Adrenal gland (tissue), 12 donors: ENCODE measurements around the gene KLF7. TPM values are rescaled to one million over a fixed set of nuclear protein-coding genes. Genes with fewer than 3 reads are reported as not detected.

ENCODE experiments used
- DNase-seq, 7 donors: peaks; one replicate each; pipeline ENCODE4 v3.0.0-alpha.2; 2019 to 2020
- H3K27ac ChIP-seq, 5 donors: fragments of 200-600 bp; sonication (generic) in 4 of 5; 1 replicate in 3 of 5; 2 replicates in 2 of 5; pipeline versions ENCODE4 v1.5.1 to v1.8.0; 2016 to 2020; ENCODE audit warnings: mild to moderate bottlenecking in 1 of 5
- H3K27me3 ChIP-seq: fragments of 200-600 bp; 2 replicates; pipeline ENCODE4 v1.8.0; 2021
- H3K36me3 ChIP-seq, 2 donors: fragments of 200-600 bp; replicated peaks in 1 of 2; 1 replicate in 1 of 2; 2 replicates in 1 of 2; pipeline versions ENCODE4 v1.5.1 to v1.8.0; 2018 to 2022
- H3K4me1 ChIP-seq, 2 donors: fragments of 200-600 bp; replicated peaks in 1 of 2; 1 replicate in 1 of 2; 2 replicates in 1 of 2; pipeline versions ENCODE4 v1.5.1 to v1.8.0; 2018 to 2021
- H3K4me3 ChIP-seq, 4 donors: fragments of 200-600 bp; sonication (generic) in 3 of 4; one replicate each; pipeline ENCODE4 v1.5.1; 2016 to 2018
- H3K9me3 ChIP-seq, 3 donors: fragments of 200-600 bp; sonication (generic) in 1 of 3; replicated peaks in 1 of 3; 1 replicate in 2 of 3; 2 replicates in 1 of 3; pipeline versions ENCODE4 v1.5.1 to v1.8.0; 2016 to 2021
- POLR2A ChIP-seq, 2 donors: fragments of 450-650 bp; IDR thresholded peaks; one replicate each; pipeline ENCODE4 v1.6.1; 2017; ENCODE audit warnings: antibody characterized with exemption in 2 of 2, mild to moderate bottlenecking in 2 of 2, moderate library complexity in 1 of 2
- WGBS, 4 donors: extraction: QIAGEN DNeasy Blood & Tissue Kit in 2 of 4; methylation state at CpG; one replicate each; pipeline versions ENCODE4 v1.1.5 to v1.1.7; 2013 to 2017; 5-methylcytosine and 5-hydroxymethylcytosine counted together
- intact Hi-C, 2 donors: fragments of 100-400 bp; cut with DNase I; formaldehyde crosslinking; loops; one replicate each; pipeline versions ENCODE4 v1.14.1 to v1.15.0; 2022 to 2023
- polyA plus RNA-seq, 3 donors: library from polyadenylated mRNA; stranded (reverse); fragments of 200-250 nt in 2 of 3; fragments of 350-450 nt in 1 of 3; fragmentation: Illumina TruSeq in 1 of 3; extraction: RNeasy Lipid Tissue Mini Kit (QIAGEN cat#74804) in 1 of 3; gene quantifications; one replicate each; pipeline ENCODE4 v1.2.3, GENCODE V29; 2013 to 2014
- total RNA-seq, 9 donors: library from RNA; depleted of rRNA in 4 of 9; stranded (reverse); fragments of >200 nt in 4 of 9; fragments of 120-200 nt in 1 of 9; fragmentation: NEBNext Ultra II Directional in 1 of 9; extraction: Animal tissue kit (Norgen Biotek cat#: 25700) in 1 of 9; gene quantifications; one replicate each; pipeline versions ENCODE4 v1.1.0 to v1.2.4, GENCODE V29; 2013 to 2023
- TF ChIP-seq, protein P1 (sequence below), 6 experiments: fragments of 450-650 bp in 4 of 6; fragments of 200-600 bp in 2 of 6; sonication (generic) in 1 of 6; IDR thresholded peaks; 1 replicate in 5 of 6; 2 replicates in 1 of 6; pipeline versions ENCODE4 v1.5.1 to v1.8.0; 2016 to 2021; ENCODE audit warnings: antibody characterized with exemption in 6 of 6, mild to moderate bottlenecking in 2 of 6, moderate library complexity in 1 of 6
- donor health status: healthy with polysubstance abuse.
- donor health status: Bipolar disorder and iron deficiency.
- donor health status: DM: yes; HTN: yes; CAD: no.
- donor health status: DM: no; HTN: no; CAD: no.
- donor health status: DM: no; HTN: no; CAD: no.
- donor health status: DM: yes; HTN: yes; CAD: no.

The KLF7 gene
- total and polyA plus RNA-seq, 12 donors, result 3.6 to 45.9 (median 17.8) TPM

DNA sequence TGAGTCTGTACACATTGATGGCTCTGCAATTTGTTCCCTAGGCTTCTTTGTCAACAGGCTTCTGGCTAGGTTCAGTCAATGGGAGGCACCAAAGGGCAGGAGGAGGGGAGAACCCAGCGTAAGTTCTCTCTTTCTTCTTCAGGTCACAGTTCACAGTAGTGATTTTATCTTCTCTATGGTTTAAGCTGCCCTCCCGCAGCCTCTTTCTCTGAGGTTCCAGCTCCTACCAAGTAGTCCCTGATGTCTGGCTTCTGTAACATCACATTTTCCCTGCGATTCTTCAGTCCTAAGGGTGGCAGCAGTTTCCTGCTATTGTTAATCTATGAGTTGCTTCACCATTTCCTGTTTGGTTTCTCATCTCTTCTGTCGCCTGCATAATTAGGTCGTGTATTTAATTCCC, 119.0 kb downstream of the KLF7 start:
- no peaks in the 10 kb centered on the region for H3K4me1 ChIP-seq
- TF ChIP-seq, protein P1, sequence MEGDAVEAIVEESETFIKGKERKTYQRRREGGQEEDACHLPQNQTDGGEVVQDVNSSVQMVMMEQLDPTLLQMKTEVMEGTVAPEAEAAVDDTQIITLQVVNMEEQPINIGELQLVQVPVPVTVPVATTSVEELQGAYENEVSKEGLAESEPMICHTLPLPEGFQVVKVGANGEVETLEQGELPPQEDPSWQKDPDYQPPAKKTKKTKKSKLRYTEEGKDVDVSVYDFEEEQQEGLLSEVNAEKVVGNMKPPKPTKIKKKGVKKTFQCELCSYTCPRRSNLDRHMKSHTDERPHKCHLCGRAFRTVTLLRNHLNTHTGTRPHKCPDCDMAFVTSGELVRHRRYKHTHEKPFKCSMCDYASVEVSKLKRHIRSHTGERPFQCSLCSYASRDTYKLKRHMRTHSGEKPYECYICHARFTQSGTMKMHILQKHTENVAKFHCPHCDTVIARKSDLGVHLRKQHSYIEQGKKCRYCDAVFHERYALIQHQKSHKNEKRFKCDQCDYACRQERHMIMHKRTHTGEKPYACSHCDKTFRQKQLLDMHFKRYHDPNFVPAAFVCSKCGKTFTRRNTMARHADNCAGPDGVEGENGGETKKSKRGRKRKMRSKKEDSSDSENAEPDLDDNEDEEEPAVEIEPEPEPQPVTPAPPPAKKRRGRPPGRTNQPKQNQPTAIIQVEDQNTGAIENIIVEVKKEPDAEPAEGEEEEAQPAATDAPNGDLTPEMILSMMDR (IDR thresholded peaks at IDR 0.05), result peak in 1 of 6 experiments; percentile 16
- TF ChIP-seq POLR2A (IDR thresholded peaks at IDR 0.05), result no peak
- DNase-seq, result peak in 1 of 7 donors; percentile 5
- H3K36me3 ChIP-seq, result no peaks in the 10 kb centered on the region
- 30 to 48% (median 38%) methylated on average over 5 of the region's 5 CpGs for WGBS, 4 donors
- H3K27me3 ChIP-seq, result no peaks in the 10 kb centered on the region
- intact Hi-C loops, result no loop called here
- H3K27ac ChIP-seq, result no peak overlapping the region
- H3K9me3 ChIP-seq, result no peaks in the 10 kb centered on the region
- no peak overlapping the region for H3K4me3 ChIP-seq

- H3K4me3 ChIP-seq, result no peak overlapping the region
- H3K27ac ChIP-seq, result no peak overlapping the region
- no peaks in the 10 kb centered on the region for H3K27me3 ChIP-seq
- DNase-seq, result no peak
- intact Hi-C loops, result no loop called here
- TF ChIP-seq, protein P1 (IDR thresholded peaks at IDR 0.05), result no peak
- no peak for TF ChIP-seq POLR2A (IDR thresholded peaks at IDR 0.05)
- WGBS, 4 donors, result 68 to 76% (median 73%) methylated on average over 3 of the region's 3 CpGs
- no peaks in the 10 kb centered on the region for H3K36me3 ChIP-seq
- no peaks in the 10 kb centered on the region for H3K9me3 ChIP-seq
- no peaks in the 10 kb centered on the region for H3K4me1 ChIP-seq
Measured at GRCh38 chr2:207045531-207045930, 120.2 kb downstream of the KLF7 start.

DNA sequence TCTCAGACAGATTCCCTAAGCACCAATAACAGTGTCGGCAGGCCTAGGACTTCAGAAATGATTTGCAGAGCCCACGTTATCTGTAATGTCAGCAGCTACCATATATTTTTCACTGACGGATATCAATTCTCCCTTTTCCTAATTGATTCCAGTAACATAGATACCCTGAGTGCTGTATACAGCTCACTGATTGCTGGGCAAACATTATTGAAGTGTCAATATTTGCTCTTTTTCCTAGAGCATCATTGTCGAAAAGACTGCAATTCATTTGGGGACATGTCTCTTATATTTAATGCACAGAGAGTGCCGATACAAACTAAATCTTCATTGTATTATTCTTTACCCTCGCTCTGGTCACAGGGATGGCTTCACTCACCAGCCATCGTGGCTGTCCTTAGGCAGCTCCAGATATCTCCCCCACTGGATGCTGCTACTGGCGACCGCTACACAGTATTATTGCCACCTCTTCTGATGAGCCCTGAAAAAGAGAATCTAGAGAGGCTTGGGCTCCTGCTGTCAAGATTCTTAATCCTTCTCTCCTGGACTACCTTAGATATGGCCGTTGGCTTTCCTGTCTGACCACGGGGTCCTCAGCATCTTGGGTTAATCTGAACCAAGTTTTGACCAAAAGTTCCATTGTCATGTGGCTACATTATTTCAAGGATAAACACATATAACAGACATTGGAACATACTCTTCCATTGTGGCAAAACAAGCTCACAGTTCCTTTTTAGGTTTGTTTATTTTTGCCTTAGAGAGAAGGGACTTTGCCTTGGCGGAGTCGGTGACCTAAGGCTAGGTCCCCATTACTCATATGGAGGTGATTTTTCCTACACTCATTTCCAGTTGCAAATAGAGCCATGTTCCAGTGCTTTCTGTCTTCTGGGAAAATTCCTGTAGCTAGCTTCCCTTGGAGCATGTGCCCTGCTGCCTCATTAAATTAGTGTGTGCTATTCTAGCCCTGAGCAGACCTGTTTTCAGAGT, 121.1 kb downstream of the KLF7 start:
- H3K4me1 ChIP-seq, result no peaks in the 10 kb centered on the region
- H3K36me3 ChIP-seq, result no peaks in the 10 kb centered on the region
- H3K9me3 ChIP-seq, result no peaks in the 10 kb centered on the region
- H3K4me3 ChIP-seq, result no peak overlapping the region
- H3K27me3 ChIP-seq, result no peaks in the 10 kb centered on the region
- no peak overlapping the region for H3K27ac ChIP-seq
- TF ChIP-seq POLR2A (IDR thresholded peaks at IDR 0.05), result no peak
- TF ChIP-seq, protein P1 (IDR thresholded peaks at IDR 0.05), result no peak
- DNase-seq, result no peak
- WGBS, 4 donors, result 83 to 93% (median 88%) methylated on average over 13 of the region's 13 CpGs
- intact Hi-C loops, result no loop called here

DNA sequence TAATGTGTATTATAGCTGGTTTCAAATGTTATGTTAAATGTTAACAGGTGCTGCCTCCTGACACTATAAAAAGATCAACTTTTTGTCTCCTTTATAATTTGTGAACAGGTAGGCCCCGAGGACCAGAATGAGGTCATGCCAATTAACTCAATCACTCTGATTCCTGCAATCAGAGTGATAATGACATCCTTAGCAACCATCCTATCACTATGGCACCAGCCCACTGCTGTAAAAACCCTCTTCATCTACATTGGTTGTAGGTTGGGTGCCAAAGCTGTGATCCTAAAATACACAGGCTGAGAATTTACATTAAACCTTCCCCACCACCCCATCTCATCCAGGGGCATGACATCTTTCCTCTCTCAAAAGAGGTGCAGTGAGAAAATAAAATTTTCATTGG, 122.9 kb downstream of the KLF7 start:
- Histone ChIP-seq H3K36me3 (no peaks in the 10 kb centered on the region), H3K4me1 (no peaks in the 10 kb centered on the region), H3K4me3 (no peak overlapping the region), H3K27ac (no peak overlapping the region), H3K9me3 (no peaks in the 10 kb centered on the region), H3K27me3 (no peaks in the 10 kb centered on the region)
- intact Hi-C loops, result no loop called here
- 67 to 96% (median 79%) methylated on average over 1 of the region's 1 CpG for WGBS, 4 donors
- TF ChIP-seq POLR2A (IDR thresholded peaks at IDR 0.05), result no peak
- TF ChIP-seq, protein P1 (IDR thresholded peaks at IDR 0.05), result no peak
- no peak for DNase-seq
